Esophagus muscularis mucosa (tissue), 4 donors: Measurements from ENCODE around the gene ORMDL1.

Experiments
- EP300 ChIP-seq: sonication (generic); formaldehyde crosslinking; IDR thresholded peaks from one replicate; pipeline ENCODE4 v1.6.1; 2017; ENCODE audit warnings: antibody characterized with exemption
- POLR2A ChIP-seq: fragments of 450-650 bp; IDR thresholded peaks from one replicate; pipeline ENCODE4 v1.6.1; 2017; ENCODE audit warnings: antibody characterized with exemption, moderate library complexity, mild to moderate bottlenecking, low read depth
- POLR2AphosphoS5 ChIP-seq, 2 donors: sonication (generic); formaldehyde crosslinking; IDR thresholded peaks; one replicate each; pipeline ENCODE4 v1.6.1; 2017; ENCODE audit warnings: antibody characterized with exemption in 2 of 2
- TF ChIP-seq, protein P1 (sequence below), 3 experiments: fragments of 200-600 bp in 2 of 3; fragments of 450-650 bp in 1 of 3; sonication (generic) in 2 of 3; IDR thresholded peaks; one replicate each; pipeline ENCODE4 v1.5.1; 2017 to 2019; ENCODE audit warnings: antibody characterized with exemption in 3 of 3, mild to moderate bottlenecking in 2 of 3, moderate library complexity in 1 of 3

DNA sequence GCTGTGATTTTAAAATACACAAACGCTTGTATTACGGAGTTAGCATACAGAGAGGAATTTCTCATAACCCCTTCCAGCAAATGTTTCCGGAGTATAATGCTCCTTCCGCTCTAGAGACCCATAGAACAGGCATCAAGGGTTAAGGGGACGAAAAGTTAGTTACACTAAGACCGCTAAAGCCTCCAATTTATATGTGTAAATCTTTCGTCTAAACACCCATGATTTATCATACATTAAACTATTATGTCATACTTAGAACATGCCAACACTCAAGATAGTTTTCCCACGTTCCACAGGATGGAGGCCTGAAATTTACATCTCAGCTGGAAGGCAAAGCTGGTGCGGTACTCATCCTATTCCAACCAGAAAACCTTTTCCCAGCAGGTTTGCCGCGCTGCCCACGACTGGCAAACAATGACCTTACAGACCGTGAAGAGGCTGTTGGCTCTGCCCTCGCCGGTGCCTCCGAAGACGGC is 650 bp downstream of the ORMDL1 start:
- no peak for TF ChIP-seq POLR2A
- TF ChIP-seq, protein P1, sequence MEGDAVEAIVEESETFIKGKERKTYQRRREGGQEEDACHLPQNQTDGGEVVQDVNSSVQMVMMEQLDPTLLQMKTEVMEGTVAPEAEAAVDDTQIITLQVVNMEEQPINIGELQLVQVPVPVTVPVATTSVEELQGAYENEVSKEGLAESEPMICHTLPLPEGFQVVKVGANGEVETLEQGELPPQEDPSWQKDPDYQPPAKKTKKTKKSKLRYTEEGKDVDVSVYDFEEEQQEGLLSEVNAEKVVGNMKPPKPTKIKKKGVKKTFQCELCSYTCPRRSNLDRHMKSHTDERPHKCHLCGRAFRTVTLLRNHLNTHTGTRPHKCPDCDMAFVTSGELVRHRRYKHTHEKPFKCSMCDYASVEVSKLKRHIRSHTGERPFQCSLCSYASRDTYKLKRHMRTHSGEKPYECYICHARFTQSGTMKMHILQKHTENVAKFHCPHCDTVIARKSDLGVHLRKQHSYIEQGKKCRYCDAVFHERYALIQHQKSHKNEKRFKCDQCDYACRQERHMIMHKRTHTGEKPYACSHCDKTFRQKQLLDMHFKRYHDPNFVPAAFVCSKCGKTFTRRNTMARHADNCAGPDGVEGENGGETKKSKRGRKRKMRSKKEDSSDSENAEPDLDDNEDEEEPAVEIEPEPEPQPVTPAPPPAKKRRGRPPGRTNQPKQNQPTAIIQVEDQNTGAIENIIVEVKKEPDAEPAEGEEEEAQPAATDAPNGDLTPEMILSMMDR (IDR thresholded peaks at IDR 0.05), result no peak
- TF ChIP-seq EP300, result no peak
- TF ChIP-seq POLR2AphosphoS5 (IDR thresholded peaks at IDR 0.05), result no peak
